Fibroblast of lung (primary cell): Measurements from ENCODE around the gene JUND. TPM values are rescaled to one million over a fixed set of nuclear protein-coding genes. Genes with fewer than 3 reads are reported as not detected.

Source experiments
- DNase-seq, 2 donors: peaks; one replicate each; pipeline versions ENCODE4 v3.0.0 to v3.0.0-alpha.2; 2010; ENCODE audit warnings: low read depth in 2 of 2
- H2AFZ ChIP-seq: 2 replicates; pipeline ENCODE4 v1.5.1; 2012; ENCODE audit warnings: low read length, control low read depth, inconsistent platforms
- H3K27ac ChIP-seq: 2 replicates; pipeline ENCODE4 v1.5.1; 2011; ENCODE audit warnings: low read length, control low read depth; ENCODE audit not compliant: insufficient read depth
- H3K27me3 ChIP-seq: 2 replicates; pipeline ENCODE4 v1.5.1; 2011; ENCODE audit warnings: mild to moderate bottlenecking, low read length; ENCODE audit not compliant: control insufficient read depth, insufficient read depth
- H3K36me3 ChIP-seq: 2 replicates; pipeline ENCODE4 v1.5.1; 2011; ENCODE audit warnings: low read length; ENCODE audit not compliant: control insufficient read depth, insufficient read depth
- H3K4me1 ChIP-seq: 2 replicates; pipeline ENCODE4 v1.5.1; 2011; ENCODE audit warnings: low read length; ENCODE audit not compliant: control insufficient read depth, insufficient read depth; ENCODE audit errors: extremely low read depth
- H3K4me2 ChIP-seq: 2 replicates; pipeline ENCODE4 v1.5.1; 2011; ENCODE audit warnings: low read length, control low read depth; ENCODE audit not compliant: insufficient read depth; ENCODE audit errors: extremely low read depth
- H3K4me3 ChIP-seq, 4 experiments: fragments of 200-600 bp in 1 of 4; sonication (generic) in 1 of 4; replicated peaks in 1 of 4; 2 replicates each; pipeline ENCODE4 v1.5.1; 2011 to 2016; ENCODE audit warnings: low read length in 4 of 4, low read depth in 3 of 4, mild to moderate bottlenecking in 3 of 4, control low read depth in 2 of 4, inconsistent platforms in 1 of 4, mixed read lengths in 1 of 4; ENCODE audit not compliant: insufficient read depth in 1 of 4; ENCODE audit errors: control extremely low read depth in 1 of 4
- H3K79me2 ChIP-seq: 2 replicates; pipeline ENCODE4 v1.5.1; 2012; ENCODE audit warnings: mild to moderate bottlenecking, low read length, inconsistent platforms; ENCODE audit not compliant: control insufficient read depth, insufficient read depth
- H3K9ac ChIP-seq: 2 replicates; pipeline ENCODE4 v1.5.1; 2011; ENCODE audit warnings: mild to moderate bottlenecking, low read length, control low read depth; ENCODE audit not compliant: insufficient read depth
- H3K9me3 ChIP-seq: 2 replicates; pipeline ENCODE4 v1.5.1; 2012; ENCODE audit warnings: low read depth, low read length; ENCODE audit not compliant: control insufficient read depth, insufficient read depth
- H4K20me1 ChIP-seq: 2 replicates; pipeline ENCODE4 v1.5.1; 2011; ENCODE audit warnings: low read length; ENCODE audit not compliant: control insufficient read depth, insufficient read depth; ENCODE audit errors: extremely low read depth
- EZH2 ChIP-seq: IDR thresholded peaks from 2 replicates; pipeline ENCODE4 v1.5.1; 2012; ENCODE audit warnings: low read length, control low read depth, mild to moderate bottlenecking; ENCODE audit errors: missing control alignments
- polyA plus RNA-seq, 2 donors: library from polyadenylated mRNA; depleted of rRNA in 1 of 2; stranded (reverse) in 1 of 2; unstranded in 1 of 2; fragments of >200 nt; gene quantifications; 2 replicates each; pipeline ENCODE4 v1.2.1, GENCODE V29; 2011 to 2012; ENCODE audit warnings: missing spikeins in 1 of 2
- total RNA-seq: library from RNA; depleted of rRNA; stranded (reverse); fragments of >200 nt; gene quantifications from 2 replicates; pipeline ENCODE4 v1.2.1, GENCODE V29; 2014
- TF ChIP-seq, protein P1 (sequence below), 2 donors: IDR thresholded peaks in 1 of 2; conservative IDR thresholded peaks in 1 of 2; 1 replicate in 1 of 2; 2 replicates in 1 of 2; pipeline ENCODE4 v1.5.1; 2011 to 2012; ENCODE audit warnings: low read length in 2 of 2, control low read depth in 1 of 2, inconsistent platforms in 1 of 2, low read depth in 1 of 2, mild to moderate bottlenecking in 1 of 2

The JUND gene
- total and polyA plus RNA-seq, 2 donors (not counting 1 experiment from before 2014, with no cell fraction given), result 65.8 to 166 TPM

DNA sequence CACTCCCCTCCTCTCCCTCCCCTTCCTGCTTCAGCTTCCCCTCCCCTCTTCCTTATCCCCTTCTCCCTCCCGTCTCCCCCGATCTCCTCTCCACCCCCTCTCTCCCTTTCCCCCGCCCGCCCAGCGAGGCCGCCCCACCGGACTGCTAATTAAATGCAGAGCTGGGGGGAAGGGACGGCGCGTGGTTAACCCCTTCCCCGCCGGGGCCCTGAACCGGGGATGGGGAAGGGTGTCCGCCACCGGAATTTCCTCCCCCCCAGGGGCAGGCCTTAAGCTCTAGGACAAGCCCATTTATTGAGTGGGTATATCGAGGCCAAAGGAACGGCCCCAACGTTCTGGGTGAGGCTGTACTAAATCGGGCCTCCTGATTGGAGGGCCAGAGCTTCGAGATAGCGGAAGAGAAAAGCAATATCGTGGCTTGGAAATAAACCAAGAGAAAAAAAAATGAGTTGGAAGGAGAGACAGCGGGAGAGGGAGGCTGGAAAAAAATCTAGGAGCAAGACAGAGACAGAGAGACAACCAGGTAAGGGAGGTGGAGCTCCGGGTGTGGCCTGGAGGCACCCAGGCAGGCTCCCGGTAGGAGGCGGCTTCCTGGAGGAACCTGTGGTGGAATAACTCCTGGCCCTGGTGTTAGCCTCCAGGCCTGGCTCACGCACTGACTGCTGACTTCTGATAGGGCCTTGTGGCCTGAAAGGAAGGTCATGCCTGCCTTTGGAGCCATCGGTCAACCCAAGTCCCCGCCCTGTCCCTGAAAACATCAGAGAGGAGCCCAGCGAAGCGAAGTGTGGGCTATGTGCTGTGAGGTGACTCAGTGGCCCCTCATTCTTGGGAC lies 11.6 kb upstream of the JUND start:
- Histone ChIP-seq H3K9ac (peak overlapping the region; percentile 92), H2AFZ (peak overlapping the region; percentile 2), H3K4me1 (peaks cover 16% of the 10 kb centered on the region), H3K4me2 (peak overlapping the region; percentile 97), H3K27ac (peak overlapping the region; percentile 91), H3K36me3 (no peaks in the 10 kb centered on the region), H3K4me3 (peak overlapping the region; percentile 54 to 76 (median 62)), H4K20me1 (no peaks in the 10 kb centered on the region), H3K79me2 (no peaks in the 10 kb centered on the region), H3K9me3 (no peaks in the 10 kb centered on the region), H3K27me3 (no peaks in the 10 kb centered on the region)
- DNase-seq, result peak; percentile 77 to 84
- no peak for TF ChIP-seq EZH2
- TF ChIP-seq, protein P1, sequence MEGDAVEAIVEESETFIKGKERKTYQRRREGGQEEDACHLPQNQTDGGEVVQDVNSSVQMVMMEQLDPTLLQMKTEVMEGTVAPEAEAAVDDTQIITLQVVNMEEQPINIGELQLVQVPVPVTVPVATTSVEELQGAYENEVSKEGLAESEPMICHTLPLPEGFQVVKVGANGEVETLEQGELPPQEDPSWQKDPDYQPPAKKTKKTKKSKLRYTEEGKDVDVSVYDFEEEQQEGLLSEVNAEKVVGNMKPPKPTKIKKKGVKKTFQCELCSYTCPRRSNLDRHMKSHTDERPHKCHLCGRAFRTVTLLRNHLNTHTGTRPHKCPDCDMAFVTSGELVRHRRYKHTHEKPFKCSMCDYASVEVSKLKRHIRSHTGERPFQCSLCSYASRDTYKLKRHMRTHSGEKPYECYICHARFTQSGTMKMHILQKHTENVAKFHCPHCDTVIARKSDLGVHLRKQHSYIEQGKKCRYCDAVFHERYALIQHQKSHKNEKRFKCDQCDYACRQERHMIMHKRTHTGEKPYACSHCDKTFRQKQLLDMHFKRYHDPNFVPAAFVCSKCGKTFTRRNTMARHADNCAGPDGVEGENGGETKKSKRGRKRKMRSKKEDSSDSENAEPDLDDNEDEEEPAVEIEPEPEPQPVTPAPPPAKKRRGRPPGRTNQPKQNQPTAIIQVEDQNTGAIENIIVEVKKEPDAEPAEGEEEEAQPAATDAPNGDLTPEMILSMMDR (conservative IDR thresholded peaks at IDR 0.05 in 1 of 2, IDR thresholded peaks at IDR 0.05 in 1 of 2; ENCODE audit: low read depth in 1 of 2, low read length in 2 of 2), result no peak

DNA sequence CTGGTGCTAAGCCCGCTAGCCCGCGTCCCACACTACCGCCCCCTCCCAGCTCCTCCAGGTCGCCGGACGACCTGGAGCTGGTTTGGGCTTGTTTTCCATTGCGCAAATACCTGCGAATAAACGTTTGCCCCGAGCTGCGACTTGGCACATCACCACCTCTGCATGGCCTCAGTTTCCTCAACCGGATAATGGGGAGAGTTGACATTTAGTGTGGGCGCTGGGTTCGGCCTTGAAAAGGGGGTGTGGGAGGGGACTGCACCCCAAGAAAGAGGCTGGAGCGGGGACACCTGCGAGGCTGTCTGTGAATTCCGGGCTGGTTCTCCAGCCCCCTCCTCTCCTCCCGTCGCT lies 11.0 kb upstream of the JUND start:
- H3K4me3 ChIP-seq, result peak overlapping the region; percentile 54 to 76 (median 62)
- H4K20me1 ChIP-seq, result no peaks in the 10 kb centered on the region
- H3K9me3 ChIP-seq, result no peaks in the 10 kb centered on the region
- H3K36me3 ChIP-seq, result no peaks in the 10 kb centered on the region
- TF ChIP-seq, protein P1 (conservative IDR thresholded peaks at IDR 0.05 in 1 of 2, IDR thresholded peaks at IDR 0.05 in 1 of 2; ENCODE audit: low read depth in 1 of 2, low read length in 2 of 2), result no peak
- TF ChIP-seq EZH2, result no peak
- peak overlapping the region; percentile 92 for H3K9ac ChIP-seq
- H3K4me1 ChIP-seq, result peaks cover 16% of the 10 kb centered on the region
- H3K27me3 ChIP-seq, result no peaks in the 10 kb centered on the region
- peak overlapping the region; percentile 91 for H3K27ac ChIP-seq
- no peak for DNase-seq
- H2AFZ ChIP-seq, result no peak overlapping the region
- no peaks in the 10 kb centered on the region for H3K79me2 ChIP-seq
- H3K4me2 ChIP-seq, result peak overlapping the region; percentile 97

DNA sequence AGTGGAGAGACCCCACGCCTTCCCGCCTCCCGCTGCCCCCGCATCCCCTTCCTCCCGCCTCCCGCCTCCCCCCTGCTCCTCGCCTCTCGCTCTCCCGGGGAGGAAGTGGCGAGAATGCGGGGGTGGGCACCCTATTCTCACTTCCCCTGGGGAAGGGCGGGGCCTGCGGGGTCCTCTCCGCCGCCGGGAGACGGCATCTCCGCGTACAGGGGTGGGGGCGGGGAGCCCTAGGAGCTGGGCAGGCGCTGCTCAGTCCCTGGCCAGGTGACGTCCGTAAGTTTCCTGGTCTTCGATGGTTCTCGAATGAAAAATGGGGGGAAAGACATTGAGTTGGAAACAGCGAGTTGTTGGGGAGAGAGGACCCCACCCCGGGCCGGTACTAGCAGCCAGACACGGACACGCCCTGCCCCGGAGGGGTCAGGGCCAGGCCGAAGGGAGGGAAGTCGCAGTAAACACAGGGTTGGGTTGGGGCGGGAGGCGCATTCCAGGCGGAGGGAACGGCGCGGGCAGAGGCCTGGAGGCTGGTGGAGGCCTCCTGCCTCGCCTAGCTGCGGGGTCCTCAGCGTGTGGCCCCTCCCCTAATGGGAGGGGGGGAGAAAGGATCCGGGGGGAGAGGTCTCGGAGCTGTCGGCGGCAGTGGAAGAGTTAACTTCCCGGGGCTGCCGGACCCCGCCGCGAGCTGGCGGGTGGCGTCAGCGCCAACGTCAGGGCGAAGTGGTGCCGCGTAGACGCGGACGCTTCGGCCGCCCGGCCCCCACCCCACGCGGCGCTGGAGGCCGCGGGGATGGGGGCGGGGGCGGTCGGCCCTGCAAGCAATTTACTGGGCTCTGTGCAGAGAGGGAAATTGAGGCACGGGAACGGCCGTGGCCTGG lies 10.4 kb upstream of the JUND start:
- Histone ChIP-seq H3K79me2 (no peaks in the 10 kb centered on the region), H3K27ac (peak overlapping the region; percentile 91), H3K27me3 (no peaks in the 10 kb centered on the region), H3K4me1 (peaks cover 16% of the 10 kb centered on the region), H3K4me2 (peak overlapping the region; percentile 97), H3K9ac (peak overlapping the region; percentile 92), H3K9me3 (no peaks in the 10 kb centered on the region), H3K36me3 (no peaks in the 10 kb centered on the region), H3K4me3 (peak overlapping the region; percentile 54 to 76 (median 62)), H4K20me1 (no peaks in the 10 kb centered on the region), H2AFZ (peak overlapping the region; percentile 19)
- TF ChIP-seq EZH2, result no peak
- TF ChIP-seq, protein P1 (conservative IDR thresholded peaks at IDR 0.05 in 1 of 2, IDR thresholded peaks at IDR 0.05 in 1 of 2; ENCODE audit: low read depth in 1 of 2, low read length in 2 of 2), result no peak
- DNase-seq, result peak; percentile 85
